ENCODE measurements around the gene GLIPR2.
"Not testable (repeated sequence)": the region's sequence is repeated elsewhere in the genome, so short reads cannot be mapped to it uniquely, and the experiment has no call there.

Gene GLIPR2

GRCh38 chr9:36136272-36136893 is at the start of gene GLIPR2:
Gene GLIPR2, plus strand, starts transcription at chr9:36136733. Its CDS starts 46 bp downstream, at chr9:36136779.
- DNase-seq: peak; percentile 90

GRCh38 chr9:36087054-36087453 is 49.5 kb upstream of the GLIPR2 start:
- DNase-seq: not testable (repeated sequence)

GRCh38 chr9:36088020-36088419 is 48.5 kb upstream of the GLIPR2 start:
- no peak for DNase-seq

- DNase-seq: peak; percentile 12
Measured at GRCh38 chr9:36091026-36091953, 45.2 kb upstream of the GLIPR2 start.

- no peak for DNase-seq
Measured at GRCh38 chr9:36092014-36092413, 44.5 kb upstream of the GLIPR2 start.

- no peak for DNase-seq
Measured at GRCh38 chr9:36092509-36093215, 43.9 kb upstream of the GLIPR2 start.

GRCh38 chr9:36093384-36093783 is 43.1 kb upstream of the GLIPR2 start:
- DNase-seq: no peak

GRCh38 chr9:36099718-36100117 is 36.8 kb upstream of the GLIPR2 start:
- no peak for DNase-seq

- no peak for DNase-seq
Measured at GRCh38 chr9:36100532-36100931, 36.0 kb upstream of the GLIPR2 start.

GRCh38 chr9:36101916-36102741 is 34.4 kb upstream of the GLIPR2 start:
- peak; percentile 33 for DNase-seq

- peak; percentile 95 for DNase-seq
Measured at GRCh38 chr9:36102742-36103495, 33.6 kb upstream of the GLIPR2 start.

GRCh38 chr9:36109071-36109470 is 27.5 kb upstream of the GLIPR2 start:
- DNase-seq: no peak

- no peak for DNase-seq
Measured at GRCh38 chr9:36110434-36110833, 26.1 kb upstream of the GLIPR2 start.

GRCh38 chr9:36112516-36112915 is 24.0 kb upstream of the GLIPR2 start:
- no peak for DNase-seq

GRCh38 chr9:36113999-36114398 is 22.5 kb upstream of the GLIPR2 start:
- DNase-seq: no peak

- no peak for DNase-seq
Measured at GRCh38 chr9:36116593-36116992, 19.9 kb upstream of the GLIPR2 start.

GRCh38 chr9:36118201-36118600 is 18.3 kb upstream of the GLIPR2 start:
- no peak for DNase-seq

- DNase-seq: no peak
Measured at GRCh38 chr9:36118706-36119105, 17.8 kb upstream of the GLIPR2 start.

GRCh38 chr9:36119476-36119875 is 17.1 kb upstream of the GLIPR2 start:
- no peak for DNase-seq

GRCh38 chr9:36120705-36121104 is 15.8 kb upstream of the GLIPR2 start:
- peak; percentile 85 for DNase-seq

- no peak for DNase-seq
Measured at GRCh38 chr9:36121971-36122370, 14.6 kb upstream of the GLIPR2 start.

- DNase-seq: peak; percentile 35
Measured at GRCh38 chr9:36123515-36123914, 13.0 kb upstream of the GLIPR2 start.
